Liver (tissue), 9 donors: ENCODE results near the gene MTMR6. TPM values are rescaled to one million over a fixed set of nuclear protein-coding genes. Genes with fewer than 3 reads are reported as not detected.

Source experiments
- DNase-seq: peaks from one replicate; pipeline ENCODE4 v3.0.0-alpha.2; 2017; ENCODE audit warnings: low spot score
- H3K27ac ChIP-seq, 2 donors: one replicate each; pipeline ENCODE4 v1.7.0; 2013; ENCODE audit warnings: inconsistent platforms in 2 of 2, low read length in 2 of 2, control low read depth in 1 of 2, low read depth in 1 of 2, mild to moderate bottlenecking in 1 of 2
- H3K27me3 ChIP-seq, 4 donors: one replicate each; pipeline versions ENCODE4 v1.6.1 to v1.7.0; 2013; ENCODE audit warnings: low read length in 3 of 4, inconsistent platforms in 1 of 4, mild to moderate bottlenecking in 1 of 4, moderate library complexity in 1 of 4; ENCODE audit not compliant: control insufficient read depth in 4 of 4, insufficient read depth in 4 of 4
- H3K36me3 ChIP-seq, 4 donors: one replicate each; pipeline versions ENCODE4 v1.6.1 to v1.7.0; 2013; ENCODE audit warnings: low read length in 3 of 4, mild to moderate bottlenecking in 3 of 4, low read depth in 1 of 4, moderate library complexity in 1 of 4; ENCODE audit not compliant: control insufficient read depth in 4 of 4, insufficient read depth in 3 of 4
- H3K4me1 ChIP-seq, 4 donors: one replicate each; pipeline versions ENCODE4 v1.6.1 to v1.7.0; 2013; ENCODE audit warnings: low read length in 3 of 4, mild to moderate bottlenecking in 3 of 4, moderate library complexity in 1 of 4; ENCODE audit not compliant: control insufficient read depth in 4 of 4, insufficient read depth in 4 of 4
- H3K4me3 ChIP-seq, 3 donors: one replicate each; pipeline versions ENCODE4 v1.6.1 to v1.7.0; 2013; ENCODE audit warnings: low read length in 3 of 3, control low read depth in 1 of 3, low read depth in 1 of 3, mild to moderate bottlenecking in 1 of 3
- H3K9ac ChIP-seq, 2 donors: one replicate each; pipeline ENCODE4 v1.7.0; 2013; ENCODE audit warnings: low read length in 2 of 2, mild to moderate bottlenecking in 2 of 2, moderate library complexity in 2 of 2, control low read depth in 1 of 2, low read depth in 1 of 2
- H3K9me3 ChIP-seq, 4 donors: one replicate each; pipeline versions ENCODE4 v1.6.1 to v1.7.0; 2013; ENCODE audit warnings: low read length in 3 of 4; ENCODE audit not compliant: control insufficient read depth in 4 of 4
- EGR1 ChIP-seq, 2 donors: IDR thresholded peaks; 2 replicates each; pipeline ENCODE4 v1.6.1; 2016 to 2018; ENCODE audit warnings: antibody characterized with exemption in 2 of 2, low read depth in 2 of 2
- FOXA1 ChIP-seq: IDR thresholded peaks from 2 replicates; pipeline ENCODE4 v1.6.1; 2016; ENCODE audit warnings: antibody characterized with exemption
- FOXA2 ChIP-seq: IDR thresholded peaks from 2 replicates; pipeline ENCODE4 v1.6.1; 2016; ENCODE audit warnings: antibody characterized with exemption
- GABPA ChIP-seq, 2 donors: IDR thresholded peaks in 1 of 2; conservative IDR thresholded peaks in 1 of 2; 2 replicates each; pipeline ENCODE4 v1.6.1; 2016; ENCODE audit warnings: antibody characterized with exemption in 2 of 2, mild to moderate bottlenecking in 1 of 2, moderate library complexity in 1 of 2
- HNF4A ChIP-seq, 2 donors: conservative IDR thresholded peaks; 2 replicates each; pipeline ENCODE4 v1.6.1; 2016; ENCODE audit warnings: antibody characterized with exemption in 2 of 2, mild to moderate bottlenecking in 2 of 2
- HNF4G ChIP-seq: IDR thresholded peaks from 2 replicates; pipeline ENCODE4 v1.6.1; 2016; ENCODE audit warnings: antibody characterized with exemption
- JUND ChIP-seq, 2 donors: IDR thresholded peaks; 2 replicates each; pipeline ENCODE4 v1.6.1; 2016; ENCODE audit warnings: antibody characterized with exemption in 2 of 2
- NR2F2 ChIP-seq: IDR thresholded peaks from 2 replicates; pipeline ENCODE4 v1.6.1; 2016; ENCODE audit warnings: antibody characterized with exemption
- RAD21 ChIP-seq, 2 donors: IDR thresholded peaks; 2 replicates each; pipeline ENCODE4 v1.6.1; 2016; ENCODE audit warnings: antibody characterized with exemption in 2 of 2, mild to moderate bottlenecking in 2 of 2
- RXRA ChIP-seq, 2 donors: IDR thresholded peaks; 2 replicates each; pipeline ENCODE4 v1.6.1; 2017 to 2018; ENCODE audit warnings: antibody characterized with exemption in 2 of 2, mild to moderate bottlenecking in 1 of 2
- SP1 ChIP-seq: IDR thresholded peaks from 2 replicates; pipeline ENCODE4 v1.6.1; 2018; ENCODE audit warnings: antibody characterized with exemption, mild to moderate bottlenecking
- TAF1 ChIP-seq: conservative IDR thresholded peaks from 2 replicates; pipeline ENCODE4 v1.6.1; 2016; ENCODE audit warnings: antibody characterized with exemption, mild to moderate bottlenecking
- YY1 ChIP-seq: IDR thresholded peaks from 2 replicates; pipeline ENCODE4 v1.6.1; 2016; ENCODE audit warnings: antibody characterized with exemption, mild to moderate bottlenecking
- WGBS: extraction: QIAGEN DNeasy Blood & Tissue Kit; methylation state at CpG from one replicate; pipeline ENCODE4 v1.1.7; 2013; 5-methylcytosine and 5-hydroxymethylcytosine counted together
- polyA plus RNA-seq, 2 donors: library from polyadenylated mRNA; stranded (reverse) in 1 of 2; unstranded in 1 of 2; fragments of 200-250 nt in 1 of 2; fragments of >200 nt in 1 of 2; fragmentation: Nextera tagmentation in 1 of 2; extraction: Ambion mirVana in 1 of 2; gene quantifications; one replicate each; pipeline versions ENCODE4 v1.2.1 to v1.2.3, GENCODE V29; 2013 to 2015
- total RNA-seq, 2 donors: library from RNA; depleted of rRNA; stranded (reverse); fragments of >200 nt; gene quantifications; one replicate each; pipeline ENCODE4 v1.2.3, GENCODE V29; 2014
- TF ChIP-seq, protein P1 (sequence below): IDR thresholded peaks from 2 replicates; pipeline ENCODE4 v1.6.1; 2016; ENCODE audit warnings: antibody characterized with exemption
- TF ChIP-seq, protein P2 (sequence below): fragments of 150-350 bp; IDR thresholded peaks from 2 replicates; pipeline ENCODE4 v1.5.1; 2017; ENCODE audit warnings: improper control_type of control experiment, low read depth, low read length; ENCODE audit not compliant: missing input control
- TF ChIP-seq, protein P3 (sequence below): IDR thresholded peaks from 2 replicates; pipeline ENCODE4 v1.6.1; 2016; ENCODE audit warnings: antibody characterized with exemption
- TF ChIP-seq, protein P4 (sequence below): IDR thresholded peaks from 2 replicates; pipeline ENCODE4 v1.6.1; 2016; ENCODE audit warnings: antibody characterized with exemption
- TF ChIP-seq, protein P5 (sequence below): IDR thresholded peaks from 2 replicates; pipeline ENCODE4 v1.6.1; 2016; ENCODE audit warnings: antibody characterized with exemption, mild to moderate bottlenecking
- donor health status: healthy.
- donor health status: healthy.
- donor health status: healthy.
- donor health status: healthy.
- donor health status: healthy.

MTMR6 gene
- total and polyA plus RNA-seq, 4 donors, result 5.3 to 12.6 (median 7.6) TPM

DNA sequence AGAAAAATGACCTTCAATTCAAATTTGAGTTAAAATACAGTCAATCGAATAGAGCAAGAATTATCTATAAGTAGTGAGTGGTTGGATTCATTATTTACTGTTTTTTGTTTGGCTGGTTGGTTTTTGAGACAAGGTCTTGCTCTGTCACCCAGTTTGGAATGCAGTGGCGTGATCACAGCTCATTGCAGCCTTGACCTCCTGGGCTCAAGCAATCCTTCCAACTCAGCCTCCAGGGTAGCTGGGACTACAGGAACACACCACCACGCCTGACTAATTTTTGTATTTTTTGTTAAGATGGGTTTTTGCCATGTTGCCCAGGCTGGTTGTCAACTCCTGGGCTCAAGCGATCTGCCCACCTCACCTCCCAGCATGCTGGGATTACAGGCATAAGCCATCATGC lies 25.0 kb downstream of the MTMR6 start:
- Histone ChIP-seq H3K4me3 (no peak overlapping the region), H3K36me3 (peaks cover 6 to 34% (median 24%) of the 10 kb centered on the region in 4 donors), H3K27me3 (no peaks in the 10 kb centered on the region), H3K9ac (no peak overlapping the region), H3K27ac (no peak overlapping the region), H3K9me3 (no peaks in the 10 kb centered on the region), H3K4me1 (no peaks in the 10 kb centered on the region)
- 94% methylated on average over 4 of the region's 4 CpGs for WGBS
- TF ChIP-seq HNF4G (no peak), SP1 (no peak), RXRA (IDR thresholded peaks at IDR 0.05) (no peak), YY1 (no peak), EGR1 (IDR thresholded peaks at IDR 0.05; ENCODE audit: low read depth in 2 of 2) (no peak), JUND (IDR thresholded peaks at IDR 0.05) (no peak), NR2F2 (no peak), RAD21 (IDR thresholded peaks at IDR 0.05) (no peak), GABPA (IDR thresholded peaks at IDR 0.05 in 1 of 2, conservative IDR thresholded peaks at IDR 0.05 in 1 of 2) (no peak)
- TF ChIP-seq, protein P1, sequence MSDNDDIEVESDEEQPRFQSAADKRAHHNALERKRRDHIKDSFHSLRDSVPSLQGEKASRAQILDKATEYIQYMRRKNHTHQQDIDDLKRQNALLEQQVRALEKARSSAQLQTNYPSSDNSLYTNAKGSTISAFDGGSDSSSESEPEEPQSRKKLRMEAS, result no peak
- no peak for DNase-seq

DNA sequence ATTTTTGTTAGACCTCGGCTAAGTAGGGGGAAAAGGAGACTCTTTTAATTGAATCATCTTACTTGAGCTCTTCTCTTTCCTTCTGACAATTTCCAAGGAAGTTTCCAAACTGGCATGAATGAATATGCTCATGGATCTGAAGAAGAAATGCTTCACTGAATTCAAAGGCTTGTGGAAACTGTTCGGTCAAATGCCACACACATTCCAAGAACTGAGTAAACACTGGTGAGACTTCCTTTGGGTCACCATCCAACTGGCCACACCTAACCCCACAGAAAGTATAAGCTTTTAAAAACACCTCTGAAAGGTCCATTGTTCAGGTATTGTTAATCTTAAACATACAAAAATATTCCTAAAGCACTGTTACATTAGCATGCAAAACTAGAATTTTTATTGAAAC lies 33.6 kb downstream of the MTMR6 start:
- Histone ChIP-seq H3K4me3 (no peak overlapping the region), H3K4me1 (peaks cover 4 to 11% (median 7%) of the 10 kb centered on the region in 4 donors), H3K9ac (no peak overlapping the region), H3K36me3 (peaks cover 4 to 15% (median 10%) of the 10 kb centered on the region in 4 donors), H3K27ac (no peak overlapping the region), H3K9me3 (no peaks in the 10 kb centered on the region), H3K27me3 (no peaks in the 10 kb centered on the region)
- WGBS, result 57% methylated on average over 2 of the region's 2 CpGs
- TF ChIP-seq FOXA1, result no peak
- TF ChIP-seq YY1, result no peak
- no peak for TF ChIP-seq HNF4A (conservative IDR thresholded peaks at IDR 0.05)
- TF ChIP-seq, protein P2, sequence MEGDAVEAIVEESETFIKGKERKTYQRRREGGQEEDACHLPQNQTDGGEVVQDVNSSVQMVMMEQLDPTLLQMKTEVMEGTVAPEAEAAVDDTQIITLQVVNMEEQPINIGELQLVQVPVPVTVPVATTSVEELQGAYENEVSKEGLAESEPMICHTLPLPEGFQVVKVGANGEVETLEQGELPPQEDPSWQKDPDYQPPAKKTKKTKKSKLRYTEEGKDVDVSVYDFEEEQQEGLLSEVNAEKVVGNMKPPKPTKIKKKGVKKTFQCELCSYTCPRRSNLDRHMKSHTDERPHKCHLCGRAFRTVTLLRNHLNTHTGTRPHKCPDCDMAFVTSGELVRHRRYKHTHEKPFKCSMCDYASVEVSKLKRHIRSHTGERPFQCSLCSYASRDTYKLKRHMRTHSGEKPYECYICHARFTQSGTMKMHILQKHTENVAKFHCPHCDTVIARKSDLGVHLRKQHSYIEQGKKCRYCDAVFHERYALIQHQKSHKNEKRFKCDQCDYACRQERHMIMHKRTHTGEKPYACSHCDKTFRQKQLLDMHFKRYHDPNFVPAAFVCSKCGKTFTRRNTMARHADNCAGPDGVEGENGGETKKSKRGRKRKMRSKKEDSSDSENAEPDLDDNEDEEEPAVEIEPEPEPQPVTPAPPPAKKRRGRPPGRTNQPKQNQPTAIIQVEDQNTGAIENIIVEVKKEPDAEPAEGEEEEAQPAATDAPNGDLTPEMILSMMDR, result no peak
- no peak for TF ChIP-seq TAF1
- no peak for TF ChIP-seq SP1
- TF ChIP-seq GABPA (IDR thresholded peaks at IDR 0.05 in 1 of 2, conservative IDR thresholded peaks at IDR 0.05 in 1 of 2), result no peak
- TF ChIP-seq JUND (IDR thresholded peaks at IDR 0.05), result no peak
- no peak for TF ChIP-seq NR2F2
- TF ChIP-seq, protein P3, sequence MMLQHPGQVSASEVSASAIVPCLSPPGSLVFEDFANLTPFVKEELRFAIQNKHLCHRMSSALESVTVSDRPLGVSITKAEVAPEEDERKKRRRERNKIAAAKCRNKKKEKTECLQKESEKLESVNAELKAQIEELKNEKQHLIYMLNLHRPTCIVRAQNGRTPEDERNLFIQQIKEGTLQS, result no peak
- no peak for TF ChIP-seq FOXA2
- TF ChIP-seq, protein P4, sequence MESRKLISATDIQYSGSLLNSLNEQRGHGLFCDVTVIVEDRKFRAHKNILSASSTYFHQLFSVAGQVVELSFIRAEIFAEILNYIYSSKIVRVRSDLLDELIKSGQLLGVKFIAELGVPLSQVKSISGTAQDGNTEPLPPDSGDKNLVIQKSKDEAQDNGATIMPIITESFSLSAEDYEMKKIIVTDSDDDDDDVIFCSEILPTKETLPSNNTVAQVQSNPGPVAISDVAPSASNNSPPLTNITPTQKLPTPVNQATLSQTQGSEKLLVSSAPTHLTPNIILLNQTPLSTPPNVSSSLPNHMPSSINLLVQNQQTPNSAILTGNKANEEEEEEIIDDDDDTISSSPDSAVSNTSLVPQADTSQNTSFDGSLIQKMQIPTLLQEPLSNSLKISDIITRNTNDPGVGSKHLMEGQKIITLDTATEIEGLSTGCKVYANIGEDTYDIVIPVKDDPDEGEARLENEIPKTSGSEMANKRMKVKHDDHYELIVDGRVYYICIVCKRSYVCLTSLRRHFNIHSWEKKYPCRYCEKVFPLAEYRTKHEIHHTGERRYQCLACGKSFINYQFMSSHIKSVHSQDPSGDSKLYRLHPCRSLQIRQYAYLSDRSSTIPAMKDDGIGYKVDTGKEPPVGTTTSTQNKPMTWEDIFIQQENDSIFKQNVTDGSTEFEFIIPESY, result no peak
- TF ChIP-seq, protein P1, result no peak
- no peak for TF ChIP-seq EGR1 (IDR thresholded peaks at IDR 0.05; ENCODE audit: low read depth in 2 of 2)
- TF ChIP-seq, protein P5, sequence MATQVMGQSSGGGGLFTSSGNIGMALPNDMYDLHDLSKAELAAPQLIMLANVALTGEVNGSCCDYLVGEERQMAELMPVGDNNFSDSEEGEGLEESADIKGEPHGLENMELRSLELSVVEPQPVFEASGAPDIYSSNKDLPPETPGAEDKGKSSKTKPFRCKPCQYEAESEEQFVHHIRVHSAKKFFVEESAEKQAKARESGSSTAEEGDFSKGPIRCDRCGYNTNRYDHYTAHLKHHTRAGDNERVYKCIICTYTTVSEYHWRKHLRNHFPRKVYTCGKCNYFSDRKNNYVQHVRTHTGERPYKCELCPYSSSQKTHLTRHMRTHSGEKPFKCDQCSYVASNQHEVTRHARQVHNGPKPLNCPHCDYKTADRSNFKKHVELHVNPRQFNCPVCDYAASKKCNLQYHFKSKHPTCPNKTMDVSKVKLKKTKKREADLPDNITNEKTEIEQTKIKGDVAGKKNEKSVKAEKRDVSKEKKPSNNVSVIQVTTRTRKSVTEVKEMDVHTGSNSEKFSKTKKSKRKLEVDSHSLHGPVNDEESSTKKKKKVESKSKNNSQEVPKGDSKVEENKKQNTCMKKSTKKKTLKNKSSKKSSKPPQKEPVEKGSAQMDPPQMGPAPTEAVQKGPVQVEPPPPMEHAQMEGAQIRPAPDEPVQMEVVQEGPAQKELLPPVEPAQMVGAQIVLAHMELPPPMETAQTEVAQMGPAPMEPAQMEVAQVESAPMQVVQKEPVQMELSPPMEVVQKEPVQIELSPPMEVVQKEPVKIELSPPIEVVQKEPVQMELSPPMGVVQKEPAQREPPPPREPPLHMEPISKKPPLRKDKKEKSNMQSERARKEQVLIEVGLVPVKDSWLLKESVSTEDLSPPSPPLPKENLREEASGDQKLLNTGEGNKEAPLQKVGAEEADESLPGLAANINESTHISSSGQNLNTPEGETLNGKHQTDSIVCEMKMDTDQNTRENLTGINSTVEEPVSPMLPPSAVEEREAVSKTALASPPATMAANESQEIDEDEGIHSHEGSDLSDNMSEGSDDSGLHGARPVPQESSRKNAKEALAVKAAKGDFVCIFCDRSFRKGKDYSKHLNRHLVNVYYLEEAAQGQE, result no peak
- DNase-seq, result no peak
